ENCODE measurements around the gene RHBDD1.

DNA sequence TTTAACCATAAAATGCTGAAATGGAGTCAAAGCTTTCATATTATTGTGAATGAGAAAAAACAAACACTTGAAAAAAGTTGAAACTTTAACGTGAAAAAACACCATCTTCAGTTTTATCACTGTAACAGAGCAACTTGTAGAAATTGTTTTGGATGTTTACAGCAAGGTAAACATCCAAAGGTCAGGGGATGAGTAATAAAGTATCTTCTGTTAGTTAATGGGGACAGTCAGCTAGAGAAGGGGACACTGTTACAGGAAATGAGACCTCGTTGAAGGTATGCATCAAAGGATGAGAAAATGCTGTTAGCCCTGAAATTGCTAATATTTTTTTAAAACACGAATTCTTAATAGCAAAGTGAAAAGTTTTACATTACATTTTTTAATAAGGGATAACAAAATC, 2.9 kb downstream of the RHBDD1 start:
- TF ChIP-seq, protein P1, sequence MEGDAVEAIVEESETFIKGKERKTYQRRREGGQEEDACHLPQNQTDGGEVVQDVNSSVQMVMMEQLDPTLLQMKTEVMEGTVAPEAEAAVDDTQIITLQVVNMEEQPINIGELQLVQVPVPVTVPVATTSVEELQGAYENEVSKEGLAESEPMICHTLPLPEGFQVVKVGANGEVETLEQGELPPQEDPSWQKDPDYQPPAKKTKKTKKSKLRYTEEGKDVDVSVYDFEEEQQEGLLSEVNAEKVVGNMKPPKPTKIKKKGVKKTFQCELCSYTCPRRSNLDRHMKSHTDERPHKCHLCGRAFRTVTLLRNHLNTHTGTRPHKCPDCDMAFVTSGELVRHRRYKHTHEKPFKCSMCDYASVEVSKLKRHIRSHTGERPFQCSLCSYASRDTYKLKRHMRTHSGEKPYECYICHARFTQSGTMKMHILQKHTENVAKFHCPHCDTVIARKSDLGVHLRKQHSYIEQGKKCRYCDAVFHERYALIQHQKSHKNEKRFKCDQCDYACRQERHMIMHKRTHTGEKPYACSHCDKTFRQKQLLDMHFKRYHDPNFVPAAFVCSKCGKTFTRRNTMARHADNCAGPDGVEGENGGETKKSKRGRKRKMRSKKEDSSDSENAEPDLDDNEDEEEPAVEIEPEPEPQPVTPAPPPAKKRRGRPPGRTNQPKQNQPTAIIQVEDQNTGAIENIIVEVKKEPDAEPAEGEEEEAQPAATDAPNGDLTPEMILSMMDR (IDR thresholded peaks at IDR 0.05): no peak
- no peak for TF ChIP-seq POLR2A (IDR thresholded peaks at IDR 0.05)
- TF ChIP-seq EP300 (IDR thresholded peaks at IDR 0.05): no peak
